Measurements from ENCODE around the gene RHEBL1.

Gene RHEBL1

GRCh38 chr12:49017891-49018260 lies 51.9 kb downstream of the RHEBL1 start:
- no peak for TF ChIP-seq CTCF (IDR thresholded peaks at IDR 0.05; ENCODE audit: borderline replicate concordance, control extremely low read depth, extremely low read depth, insufficient read depth, missing control alignments)
- in situ Hi-C loops (cut with MboI; ENCODE audit: low sequenced_read_pairs, unreplicated experiment): no loop called here
- peak; percentile 54 for DNase-seq (ENCODE audit: low spot score)

- no peak for DNase-seq (ENCODE audit: low spot score)
- in situ Hi-C loops (cut with MboI; ENCODE audit: low sequenced_read_pairs, unreplicated experiment): no loop called here
- TF ChIP-seq CTCF (IDR thresholded peaks at IDR 0.05; ENCODE audit: borderline replicate concordance, control extremely low read depth, extremely low read depth, insufficient read depth, missing control alignments): no peak
Observed at GRCh38 chr12:49015196-49015595, 54.6 kb downstream of the RHEBL1 start.

Data from GM13976 (cell line).